Activated CD4-positive, CD25-positive, alpha-beta regulatory T cell treated with anti-CD3 and anti-CD28 coated beads, Interleukin-2, amount 50 U/mL, for 16 hours (primary cell): ENCODE results near the gene SLC27A3.

ENCODE experiments used
- DNase-seq: peaks from one replicate; pipeline ENCODE4 v3.0.0-alpha.2; 2020; ENCODE audit warnings: low read depth, low spot score

The SLC27A3 gene, protein sequence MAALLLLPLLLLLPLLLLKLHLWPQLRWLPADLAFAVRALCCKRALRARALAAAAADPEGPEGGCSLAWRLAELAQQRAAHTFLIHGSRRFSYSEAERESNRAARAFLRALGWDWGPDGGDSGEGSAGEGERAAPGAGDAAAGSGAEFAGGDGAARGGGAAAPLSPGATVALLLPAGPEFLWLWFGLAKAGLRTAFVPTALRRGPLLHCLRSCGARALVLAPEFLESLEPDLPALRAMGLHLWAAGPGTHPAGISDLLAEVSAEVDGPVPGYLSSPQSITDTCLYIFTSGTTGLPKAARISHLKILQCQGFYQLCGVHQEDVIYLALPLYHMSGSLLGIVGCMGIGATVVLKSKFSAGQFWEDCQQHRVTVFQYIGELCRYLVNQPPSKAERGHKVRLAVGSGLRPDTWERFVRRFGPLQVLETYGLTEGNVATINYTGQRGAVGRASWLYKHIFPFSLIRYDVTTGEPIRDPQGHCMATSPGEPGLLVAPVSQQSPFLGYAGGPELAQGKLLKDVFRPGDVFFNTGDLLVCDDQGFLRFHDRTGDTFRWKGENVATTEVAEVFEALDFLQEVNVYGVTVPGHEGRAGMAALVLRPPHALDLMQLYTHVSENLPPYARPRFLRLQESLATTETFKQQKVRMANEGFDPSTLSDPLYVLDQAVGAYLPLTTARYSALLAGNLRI

DNA sequence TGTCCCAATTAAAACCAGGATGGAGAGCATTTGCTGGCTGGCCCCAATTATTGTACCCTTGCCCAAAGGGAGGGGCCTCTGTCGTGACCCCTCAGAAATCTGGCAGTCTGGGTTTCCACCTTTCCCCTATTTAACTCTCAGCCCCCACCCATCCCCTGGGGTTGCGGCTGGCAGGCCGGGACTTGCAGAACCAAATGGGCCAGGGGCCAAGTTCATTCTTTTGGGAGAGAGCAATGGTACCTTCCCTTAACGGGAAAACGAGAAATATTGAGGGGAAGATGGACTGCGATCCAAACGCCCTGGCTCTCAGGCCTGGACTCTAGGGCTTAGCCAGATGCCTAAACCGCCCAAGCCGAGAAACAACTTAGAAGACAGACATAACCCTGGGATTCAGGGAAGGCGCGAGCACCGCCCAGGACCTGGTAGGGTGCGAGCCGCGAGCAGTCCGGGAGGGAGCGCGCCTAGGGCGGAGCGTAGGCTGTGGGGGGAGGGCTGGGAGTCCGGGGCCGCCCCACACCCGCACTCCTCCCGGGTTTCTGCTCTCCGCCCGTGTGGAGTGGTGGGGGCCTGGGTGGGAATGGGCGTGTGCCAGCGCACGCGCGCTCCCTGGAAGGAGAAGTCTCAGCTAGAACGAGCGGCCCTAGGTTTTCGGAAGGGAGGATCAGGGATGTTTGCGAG lies at the start of gene SLC27A3:
TSS of gene SLC27A3 (plus strand) at position 628 of the 678 bp plus-strand sequence. CDS start 91 bp downstream, outside the sequence.
- DNase-seq: no peak

GRCh38 chr1:153727463-153728304 lies 47.5 kb upstream of the SLC27A3 start, which contains the start of gene INTS3:
TSS of gene INTS3 (plus strand) at chr1:153728050. CDS start at chr1:153728635, 585 bp downstream.
- DNase-seq: peak; percentile 100

DNA sequence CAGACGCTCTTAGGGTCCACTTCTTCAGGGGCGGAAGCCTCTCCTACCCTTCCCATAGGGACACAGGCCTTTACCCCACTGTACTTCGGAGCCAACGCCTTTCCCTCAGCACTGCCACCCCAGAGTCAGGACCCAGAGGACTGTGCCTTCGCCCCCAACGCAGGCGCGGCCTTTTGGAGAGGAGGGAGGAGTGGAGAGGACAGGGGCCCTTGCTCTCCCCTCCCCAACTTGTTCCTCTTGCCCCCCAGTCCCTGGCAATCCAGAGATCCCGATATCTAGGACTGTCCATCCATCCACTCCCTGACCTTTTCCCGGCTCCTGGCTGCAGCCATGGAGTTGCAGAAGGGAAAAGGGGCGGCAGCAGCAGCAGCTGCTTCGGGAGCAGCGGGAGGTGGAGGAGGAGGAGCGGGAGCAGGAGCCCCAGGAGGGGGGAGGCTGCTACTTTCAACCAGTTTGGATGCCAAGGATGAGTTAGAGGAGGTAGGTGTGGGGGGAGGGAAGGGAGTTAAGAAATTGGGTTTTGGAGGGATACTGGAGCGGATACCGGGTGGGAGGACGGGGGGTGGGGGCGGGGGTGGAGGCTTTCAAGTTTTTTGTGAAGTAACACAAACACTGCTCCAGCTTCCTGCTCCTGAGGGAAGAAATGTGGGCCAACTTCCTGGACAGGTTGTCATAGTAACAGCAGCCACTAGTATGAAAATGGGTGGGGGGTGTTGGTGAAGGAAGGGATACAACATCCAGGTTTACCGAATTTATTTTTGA lies 46.7 kb upstream of the SLC27A3 start:
- no peak for DNase-seq

DNA sequence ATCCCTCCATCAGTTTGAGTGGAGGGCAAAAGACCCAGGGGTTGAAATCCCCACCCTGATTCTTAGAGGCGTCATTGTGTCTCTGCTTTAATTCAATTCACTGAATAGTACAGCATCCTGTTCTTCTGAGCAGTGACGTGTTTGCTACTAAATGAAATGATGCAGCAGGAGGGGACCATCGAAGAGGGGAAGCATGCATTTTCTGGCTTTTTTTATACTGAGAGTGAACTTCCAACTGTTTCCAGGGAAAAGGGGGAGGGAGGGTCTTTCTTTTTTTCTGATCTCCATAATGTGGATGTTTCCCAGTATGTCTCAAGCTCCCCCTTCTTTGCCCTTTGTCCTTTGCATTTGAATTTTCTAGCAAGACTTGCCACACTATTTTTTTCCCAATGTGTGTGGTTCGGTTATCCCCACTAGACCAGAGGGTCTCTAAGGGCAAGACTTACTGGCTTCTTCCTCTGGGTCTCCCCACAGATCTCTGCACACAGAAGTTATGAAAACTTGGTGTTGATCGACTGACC lies 44.7 kb upstream of the SLC27A3 start:
- DNase-seq: no peak

DNA sequence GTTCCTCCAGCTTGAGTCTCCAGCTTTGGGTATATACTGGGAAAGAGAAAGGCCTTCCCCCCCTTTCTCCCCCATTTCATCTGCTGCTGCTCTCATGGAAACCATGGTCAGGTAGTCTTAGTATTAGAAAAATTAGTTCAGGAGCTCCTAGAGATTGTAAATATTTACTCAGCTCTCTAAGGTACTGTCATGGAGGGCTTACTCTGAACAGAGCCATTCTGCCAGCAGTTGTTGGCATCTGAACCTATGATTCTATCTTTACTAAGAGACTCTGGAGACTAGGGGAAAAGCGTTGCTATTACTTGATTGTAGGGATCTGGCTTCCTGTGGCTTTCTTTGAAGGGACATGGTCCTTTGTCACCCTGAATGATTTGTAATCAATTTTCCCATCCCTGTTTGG lies 41.2 kb upstream of the SLC27A3 start:
- no peak for DNase-seq

DNA sequence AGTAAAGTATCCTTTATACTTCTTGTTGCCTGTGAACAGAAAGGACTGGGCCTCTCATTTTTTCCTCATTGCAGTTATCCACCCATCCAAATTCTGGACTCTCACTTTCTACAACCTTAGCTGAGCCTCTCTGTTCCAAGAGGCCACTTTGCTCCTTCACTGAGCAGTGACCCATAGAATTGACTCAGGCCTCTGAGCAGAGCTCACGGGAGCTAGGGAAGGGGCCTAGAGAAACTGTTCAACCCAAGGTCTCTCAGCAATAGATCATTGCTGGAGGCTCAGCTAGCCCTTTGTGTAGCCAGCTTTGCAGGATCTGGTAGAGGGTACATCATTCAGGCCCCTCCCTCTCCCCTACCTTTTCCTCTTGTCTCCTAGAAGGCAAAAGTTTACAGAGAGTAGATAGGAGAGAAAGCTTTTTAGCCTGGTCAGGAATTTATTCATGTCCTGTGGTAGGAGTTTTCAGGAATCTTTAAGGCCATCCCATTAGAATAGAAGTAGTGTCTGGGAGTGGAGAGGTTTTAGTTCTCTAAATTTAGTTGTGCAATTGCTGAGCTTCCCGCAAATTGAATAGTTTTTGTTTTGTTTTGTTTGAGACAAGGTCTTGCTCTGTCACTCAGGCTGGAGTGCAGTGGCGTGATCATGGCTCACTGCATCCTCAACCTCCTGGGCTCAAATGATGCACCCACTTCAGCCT lies 40.7 kb upstream of the SLC27A3 start:
- DNase-seq: no peak

DNA sequence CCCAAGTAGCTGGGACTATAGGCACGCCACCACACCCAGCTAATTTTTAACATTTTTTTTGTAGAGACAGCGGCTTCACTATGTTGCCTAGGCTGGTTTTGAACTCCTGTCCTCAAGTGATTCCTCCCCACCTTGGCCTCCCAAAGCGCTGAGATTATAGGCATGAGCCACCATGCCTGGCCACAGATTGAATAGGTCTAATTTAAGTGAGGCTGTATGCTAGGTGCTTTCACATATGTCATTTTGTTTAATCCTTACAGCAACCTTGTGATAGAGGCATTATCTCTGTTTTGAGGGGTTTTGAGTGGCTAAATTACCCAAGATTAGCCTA lies 40.2 kb upstream of the SLC27A3 start:
- no peak for DNase-seq

DNA sequence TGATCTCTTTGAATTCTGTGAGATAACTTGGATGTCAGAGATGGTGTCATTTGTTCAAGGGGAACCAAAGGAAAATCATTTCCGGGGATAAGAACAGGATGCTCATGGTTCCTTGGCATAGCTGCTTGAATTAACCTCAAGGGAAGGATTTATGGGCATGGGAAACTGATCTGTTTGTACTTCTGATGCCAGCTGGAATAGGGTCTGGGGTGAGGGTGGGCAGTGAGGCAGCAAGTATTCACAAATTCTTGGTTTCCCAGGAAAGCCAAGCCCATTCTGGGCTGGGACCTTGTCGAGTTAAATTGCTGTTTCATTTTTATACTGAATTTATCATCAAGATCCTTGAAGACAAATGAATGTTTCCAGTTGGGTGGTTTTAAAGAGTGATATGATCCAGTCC lies 33.2 kb upstream of the SLC27A3 start:
- no peak for DNase-seq

- DNase-seq: no peak
Measured at GRCh38 chr1:153742411-153743142, 32.6 kb upstream of the SLC27A3 start.

DNA sequence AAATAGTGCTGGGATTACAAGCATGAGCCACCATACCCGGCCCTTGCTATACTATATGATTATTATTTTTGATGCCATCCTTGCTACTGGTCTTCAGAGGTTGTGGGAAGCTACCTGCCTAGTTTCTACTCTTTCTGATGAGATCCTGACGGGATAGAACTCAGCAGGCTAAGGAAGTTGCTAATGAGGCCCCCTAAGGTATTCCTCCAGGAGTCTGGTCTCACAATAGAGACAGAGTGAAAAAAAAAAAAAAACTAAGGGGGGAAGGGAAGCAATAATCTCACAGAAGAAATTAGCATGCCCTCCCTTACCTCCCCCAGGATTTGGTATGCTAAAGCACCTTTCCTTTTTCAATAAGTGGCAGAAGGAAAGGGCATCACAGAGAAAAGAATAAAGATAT lies 29.8 kb upstream of the SLC27A3 start:
- no peak for DNase-seq

DNA sequence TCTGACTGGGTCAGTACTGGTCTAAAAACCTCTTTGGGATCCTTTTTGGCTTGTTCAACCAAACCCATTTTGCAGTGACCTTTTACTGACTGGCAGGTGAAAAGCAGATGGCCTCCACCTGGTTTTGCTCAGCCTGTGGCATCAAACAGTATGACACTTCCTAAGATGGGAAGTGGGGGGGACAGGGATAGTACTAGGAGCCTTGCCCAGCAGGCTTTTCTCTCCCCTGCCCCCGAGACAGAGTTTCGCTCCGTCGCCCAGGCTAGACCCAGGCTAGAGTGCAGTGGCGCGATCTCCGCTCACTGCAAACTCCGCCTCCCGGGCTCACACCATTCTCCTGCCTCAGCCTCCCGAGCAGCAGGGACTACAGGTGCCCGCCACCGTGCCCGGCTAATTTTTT lies 29.0 kb upstream of the SLC27A3 start:
- DNase-seq: no peak

DNA sequence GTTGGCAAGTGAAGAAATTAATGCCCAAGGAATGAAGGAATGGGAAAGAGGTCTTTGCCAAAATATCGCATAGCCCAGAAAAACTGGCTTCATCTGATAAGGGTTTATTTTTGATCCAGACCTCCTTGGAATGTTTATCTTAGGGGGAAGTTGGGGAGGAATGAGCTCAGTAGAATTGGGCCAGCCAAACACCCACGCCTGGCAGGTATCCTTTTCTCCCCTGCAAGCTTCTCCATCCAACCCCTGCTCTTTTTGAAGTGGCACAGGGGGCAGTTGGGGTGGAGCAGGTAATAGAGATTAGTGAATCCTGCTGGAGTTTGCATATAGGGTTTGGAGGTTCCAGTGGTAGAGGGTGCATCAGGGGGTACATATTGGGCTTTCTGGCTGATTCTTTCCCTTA lies 26.3 kb upstream of the SLC27A3 start:
- no peak for DNase-seq

- peak; percentile 66 for DNase-seq
Measured at GRCh38 chr1:153749408-153750005, 25.7 kb upstream of the SLC27A3 start.

DNA sequence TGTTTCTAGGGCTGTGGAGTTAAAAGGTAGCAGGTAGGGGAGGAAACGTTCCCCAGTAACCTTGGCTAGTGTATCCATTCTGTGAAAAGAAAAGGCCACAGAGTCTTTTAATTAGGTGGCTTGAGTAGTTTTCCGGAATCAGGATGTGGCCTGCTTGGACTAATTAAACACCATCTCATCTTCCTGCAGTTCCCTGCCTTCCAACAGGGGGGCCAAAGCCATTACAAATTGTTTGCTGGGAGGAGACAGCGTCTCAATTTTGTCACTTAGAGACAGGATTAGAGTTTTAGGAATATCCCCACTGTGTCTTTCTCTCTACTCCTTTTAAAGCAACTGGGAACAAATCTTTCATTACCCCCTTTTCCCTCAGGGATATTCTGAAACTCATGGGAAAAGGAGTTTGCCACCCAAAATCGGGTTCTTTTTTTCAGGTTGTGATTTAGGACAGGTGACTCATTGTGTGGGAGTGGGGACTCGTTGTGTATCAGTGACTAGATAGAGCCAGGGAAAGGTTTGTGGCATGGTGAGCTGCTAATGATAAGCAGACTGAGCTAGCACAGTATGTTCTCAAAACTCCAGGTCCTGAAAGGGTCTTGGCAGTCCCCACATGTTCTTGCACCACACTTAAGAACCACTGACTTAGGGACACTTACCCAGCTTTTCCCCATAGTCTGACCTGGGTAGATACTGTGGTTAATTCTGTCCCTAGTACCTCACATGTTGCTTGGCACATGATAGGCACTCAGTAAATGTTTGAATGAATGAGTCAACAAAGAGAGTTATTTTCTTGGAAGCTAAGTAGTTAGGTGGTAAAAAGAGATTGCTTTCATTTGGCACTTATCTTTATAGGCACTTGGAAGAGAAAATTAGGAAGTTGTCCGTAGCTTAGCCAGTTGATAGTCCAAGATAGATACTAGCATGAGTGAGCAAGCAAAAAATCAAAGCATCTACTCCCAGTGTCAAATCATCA lies 24.9 kb upstream of the SLC27A3 start:
- no peak for DNase-seq

DNA sequence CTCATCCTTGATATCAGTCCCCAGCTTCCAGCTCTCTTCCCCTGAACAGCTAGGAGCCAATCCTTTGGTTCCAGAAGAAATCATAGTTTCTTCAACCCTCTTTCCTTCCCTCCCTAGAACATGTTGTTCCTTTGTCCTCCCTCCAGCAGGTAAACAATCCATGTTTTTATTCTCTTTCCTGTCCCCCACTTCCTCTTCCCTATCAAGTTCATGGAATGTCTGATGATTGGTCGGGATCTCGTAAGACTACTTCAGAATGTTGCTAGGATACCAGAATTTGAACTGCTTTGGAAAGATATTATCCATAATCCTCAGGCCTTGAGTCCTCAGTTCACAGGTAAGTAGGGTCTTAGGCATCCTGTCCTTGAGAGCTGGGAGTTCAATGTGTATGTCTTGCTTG lies 23.1 kb upstream of the SLC27A3 start:
- no peak for DNase-seq

DNA sequence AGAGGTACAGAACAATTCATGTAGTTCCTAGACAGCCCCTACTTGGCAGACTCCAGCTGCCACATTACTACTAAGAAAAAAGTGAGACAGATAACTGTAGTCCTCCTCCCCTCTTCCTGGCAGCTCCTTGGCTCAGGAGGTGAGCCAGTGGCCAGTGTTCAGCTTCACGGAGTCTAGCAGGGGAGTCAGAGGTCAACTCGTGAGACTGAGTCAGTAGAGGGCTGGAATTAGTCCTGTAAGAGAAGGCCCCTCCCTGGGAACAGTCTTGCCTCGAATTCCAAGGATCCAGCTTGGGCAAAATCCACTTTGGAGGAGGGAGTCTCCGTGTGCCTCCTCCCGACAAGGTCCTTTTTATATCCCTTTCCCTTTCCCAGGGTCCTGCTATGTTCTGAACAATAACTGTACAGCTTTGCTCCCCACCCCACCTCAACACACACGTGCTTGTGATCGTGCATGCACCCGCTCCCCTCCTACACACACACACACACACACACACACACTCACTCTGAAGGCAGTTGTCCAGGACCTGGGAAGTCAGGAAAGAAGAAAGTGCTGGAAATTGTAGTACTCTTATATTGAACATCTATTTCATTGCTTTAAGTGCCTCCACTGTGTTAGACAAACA lies 22.5 kb upstream of the SLC27A3 start:
- DNase-seq: no peak

GRCh38 chr1:153754266-153754665 lies 20.9 kb upstream of the SLC27A3 start:
- DNase-seq: no peak
